Loucy (cell line): ENCODE data around the gene ZNF629.

ENCODE experiments used
- H2AFZ ChIP-seq: fragments of 200-600 bp; sonication (generic); 2 replicates; pipeline ENCODE4 v1.6.0; 2016; ENCODE audit warnings: antibody characterized with exemption, mild to moderate bottlenecking, low read length, moderate library complexity
- H3F3A ChIP-seq: fragments of 200-600 bp; 2 replicates; pipeline ENCODE4 v1.6.0; 2016; ENCODE audit warnings: antibody characterized with exemption, low read depth, mild to moderate bottlenecking
- H3K27me3 ChIP-seq: fragments of 200-600 bp; sonication (generic); 2 replicates; pipeline ENCODE4 v1.6.1; 2014; ENCODE audit warnings: low read length, mild to moderate bottlenecking; ENCODE audit not compliant: insufficient read depth, poor library complexity, severe bottlenecking
- H3K36me3 ChIP-seq: fragments of 200-600 bp; sonication (generic); 2 replicates; pipeline ENCODE4 v1.6.1; 2016; ENCODE audit warnings: low read length; ENCODE audit not compliant: insufficient read depth
- H3K4me1 ChIP-seq: fragments of 200-600 bp; sonication (generic); 2 replicates; pipeline ENCODE4 v1.5.1; 2014; ENCODE audit warnings: low read length, mild to moderate bottlenecking; ENCODE audit not compliant: insufficient read depth, poor library complexity, severe bottlenecking
- H3K4me2 ChIP-seq: fragments of 200-600 bp; sonication (generic); 2 replicates; pipeline ENCODE4 v1.6.0; 2014; ENCODE audit warnings: antibody characterized with exemption, low read length, low read depth, mild to moderate bottlenecking; ENCODE audit not compliant: poor library complexity, severe bottlenecking
- H3K4me3 ChIP-seq: fragments of 200-600 bp; sonication (generic); 2 replicates; pipeline ENCODE4 v1.5.1; 2014; ENCODE audit warnings: low read length, mild to moderate bottlenecking, mixed read lengths; ENCODE audit not compliant: poor library complexity, severe bottlenecking
- H3K79me2 ChIP-seq: fragments of 200-600 bp; sonication (generic); 2 replicates; pipeline ENCODE4 v1.6.1; 2014; ENCODE audit warnings: low read length; ENCODE audit not compliant: insufficient read depth
- H3K9ac ChIP-seq: fragments of 200-600 bp; sonication (generic); 2 replicates; pipeline ENCODE4 v1.6.0; 2014; ENCODE audit warnings: mild to moderate bottlenecking, low read depth, low read length, moderate library complexity; ENCODE audit not compliant: poor library complexity, severe bottlenecking
- H3K9me2 ChIP-seq: fragments of 200-600 bp; sonication (generic); replicated peaks from 2 replicates; pipeline ENCODE4 v1.6.1; 2016; ENCODE audit warnings: low read depth, low read length, mixed read lengths
- H3K9me3 ChIP-seq: fragments of 200-600 bp; sonication (generic); 2 replicates; pipeline ENCODE4 v1.6.1; 2014; ENCODE audit warnings: mild to moderate bottlenecking, antibody characterized with exemption, low read length, low read depth; ENCODE audit not compliant: insufficient read depth
- H4K20me1 ChIP-seq: fragments of 200-600 bp; sonication (generic); 2 replicates; pipeline ENCODE4 v1.6.0; 2014; ENCODE audit warnings: antibody characterized with exemption, low read length, mild to moderate bottlenecking; ENCODE audit not compliant: insufficient read depth, poor library complexity, severe bottlenecking
- EZH2phosphoT487 ChIP-seq: fragments of 200-600 bp; IDR thresholded peaks from 2 replicates; pipeline ENCODE4 v1.6.1; 2018; ENCODE audit warnings: antibody characterized with exemption, mild to moderate bottlenecking, moderate library complexity, borderline replicate concordance
- TF ChIP-seq, protein P1 (sequence below): fragments of 200-600 bp; sonication (generic); conservative IDR thresholded peaks from 2 replicates; pipeline ENCODE4 v1.5.1; 2014; ENCODE audit warnings: mild to moderate bottlenecking, antibody characterized with exemption, low read length

The ZNF629 gene

DNA sequence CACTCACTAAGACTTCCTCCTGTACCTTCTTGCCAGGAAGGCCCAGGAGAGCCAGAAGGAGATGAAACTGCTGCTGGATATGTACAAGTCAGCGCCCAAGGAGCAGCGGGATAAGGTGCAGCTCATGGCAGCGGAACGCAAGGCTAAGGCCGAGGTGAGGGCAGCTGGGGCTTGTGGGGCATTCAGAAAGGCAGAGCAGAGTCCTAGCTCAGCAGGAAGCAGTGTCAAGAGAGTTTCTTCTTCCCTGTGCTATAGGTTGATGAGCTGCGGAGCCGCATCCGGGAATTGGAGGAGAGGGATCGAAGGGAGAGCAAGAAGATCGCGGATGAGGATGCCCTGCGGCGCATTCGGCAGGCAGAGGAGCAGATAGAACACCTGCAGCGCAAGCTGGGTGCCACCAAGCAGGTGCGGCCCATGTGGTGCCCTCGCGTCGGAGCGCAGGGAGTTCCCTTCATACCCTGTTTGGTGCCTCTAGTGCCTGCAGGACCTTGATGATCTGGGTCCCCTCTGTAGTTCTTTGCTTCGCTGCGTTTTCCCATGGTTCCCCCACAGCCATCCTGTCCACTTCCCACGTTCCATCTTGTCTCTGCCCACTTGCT lies 18.3 kb downstream of the ZNF629 start:
- Histone ChIP-seq H2AFZ (no peak overlapping the region), H3K9me3 (no peaks in the 10 kb centered on the region), H3K36me3 (peaks cover 91% of the 10 kb centered on the region; the same call in 1 of the 2 replicates), H3K9me2 (no peaks in the 10 kb centered on the region), H3K27me3 (no peaks in the 10 kb centered on the region), H3K4me2 (no peak overlapping the region), H3K79me2 (peaks cover 13% of the 10 kb centered on the region; the same call in 1 of the 2 replicates), H3K4me1 (peaks cover 6% of the 10 kb centered on the region), H3K4me3 (no peak overlapping the region), H4K20me1 (peaks cover 13% of the 10 kb centered on the region), H3K9ac (no peak overlapping the region), H3F3A (no peaks in the 10 kb centered on the region)
- no peak for TF ChIP-seq EZH2phosphoT487
- TF ChIP-seq, protein P1, sequence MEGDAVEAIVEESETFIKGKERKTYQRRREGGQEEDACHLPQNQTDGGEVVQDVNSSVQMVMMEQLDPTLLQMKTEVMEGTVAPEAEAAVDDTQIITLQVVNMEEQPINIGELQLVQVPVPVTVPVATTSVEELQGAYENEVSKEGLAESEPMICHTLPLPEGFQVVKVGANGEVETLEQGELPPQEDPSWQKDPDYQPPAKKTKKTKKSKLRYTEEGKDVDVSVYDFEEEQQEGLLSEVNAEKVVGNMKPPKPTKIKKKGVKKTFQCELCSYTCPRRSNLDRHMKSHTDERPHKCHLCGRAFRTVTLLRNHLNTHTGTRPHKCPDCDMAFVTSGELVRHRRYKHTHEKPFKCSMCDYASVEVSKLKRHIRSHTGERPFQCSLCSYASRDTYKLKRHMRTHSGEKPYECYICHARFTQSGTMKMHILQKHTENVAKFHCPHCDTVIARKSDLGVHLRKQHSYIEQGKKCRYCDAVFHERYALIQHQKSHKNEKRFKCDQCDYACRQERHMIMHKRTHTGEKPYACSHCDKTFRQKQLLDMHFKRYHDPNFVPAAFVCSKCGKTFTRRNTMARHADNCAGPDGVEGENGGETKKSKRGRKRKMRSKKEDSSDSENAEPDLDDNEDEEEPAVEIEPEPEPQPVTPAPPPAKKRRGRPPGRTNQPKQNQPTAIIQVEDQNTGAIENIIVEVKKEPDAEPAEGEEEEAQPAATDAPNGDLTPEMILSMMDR: no peak

DNA sequence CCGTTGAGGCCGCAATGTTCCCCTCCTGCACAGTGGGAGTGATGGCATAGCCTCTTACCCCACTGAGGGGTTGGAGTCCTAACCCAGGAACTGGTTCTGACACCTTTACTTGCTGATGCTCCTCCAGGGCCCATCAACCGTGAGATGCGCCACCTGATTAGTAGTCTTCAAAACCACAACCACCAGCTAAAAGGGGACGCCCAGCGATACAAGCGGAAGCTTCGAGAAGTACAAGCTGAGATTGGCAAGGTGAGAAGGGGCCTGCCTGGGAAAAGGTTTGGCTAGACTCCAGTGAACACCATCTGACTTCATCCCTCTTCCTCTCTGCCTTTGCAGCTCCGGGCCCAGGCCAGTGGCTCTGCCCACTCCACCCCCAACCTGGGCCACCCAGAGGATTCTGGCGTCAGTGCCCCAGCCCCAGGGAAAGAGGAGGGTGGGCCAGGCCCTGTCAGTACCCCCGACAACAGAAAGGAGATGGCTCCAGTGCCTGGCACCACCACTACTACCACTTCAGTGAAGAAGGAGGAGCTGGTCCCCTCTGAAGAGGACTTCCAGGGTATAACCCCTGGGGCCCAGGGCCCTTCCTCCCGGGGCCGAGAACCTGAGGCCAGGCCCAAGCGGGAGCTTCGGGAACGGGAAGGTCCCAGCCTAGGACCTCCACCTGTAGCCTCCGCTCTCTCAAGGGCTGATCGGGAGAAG lies 19.1 kb downstream of the ZNF629 start:
- H3K4me2 ChIP-seq: no peak overlapping the region
- H2AFZ ChIP-seq: no peak overlapping the region
- peaks cover 13% of the 10 kb centered on the region for H3K4me1 ChIP-seq
- no peak overlapping the region for H3K4me3 ChIP-seq
- H3K9me3 ChIP-seq: no peaks in the 10 kb centered on the region
- peaks cover 20% of the 10 kb centered on the region for H3K79me2 ChIP-seq
- TF ChIP-seq EZH2phosphoT487: no peak
- TF ChIP-seq, protein P1: no peak
- no peaks in the 10 kb centered on the region for H3K27me3 ChIP-seq
- H3K36me3 ChIP-seq: peaks cover 86% of the 10 kb centered on the region; the same call in 1 of the 2 replicates
- no peaks in the 10 kb centered on the region for H3K9me2 ChIP-seq
- H3F3A ChIP-seq: no peaks in the 10 kb centered on the region
- H3K9ac ChIP-seq: no peak overlapping the region
- peaks cover 21% of the 10 kb centered on the region for H4K20me1 ChIP-seq

DNA sequence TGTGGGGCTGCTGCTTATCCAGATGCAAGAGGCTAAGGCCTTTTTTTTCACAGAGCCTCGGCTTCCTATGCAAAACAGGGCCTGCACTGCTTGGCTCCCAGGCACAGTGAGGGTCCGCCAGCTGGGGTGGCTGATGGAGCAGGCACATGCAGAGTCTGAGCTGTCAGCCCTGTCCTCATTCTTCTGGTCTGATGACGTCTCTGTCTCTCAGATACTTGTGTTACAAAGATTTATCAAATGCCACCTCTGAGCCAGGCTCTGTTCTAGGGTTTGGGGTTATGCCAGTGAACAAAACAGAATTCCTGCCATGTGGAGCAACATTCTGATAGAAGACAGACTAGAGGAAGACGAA lies 20.1 kb downstream of the ZNF629 start:
- no peaks in the 10 kb centered on the region for H3K9me2 ChIP-seq
- TF ChIP-seq, protein P1: no peak
- TF ChIP-seq EZH2phosphoT487: no peak
- H3K79me2 ChIP-seq: peaks cover 28% of the 10 kb centered on the region
- H3K36me3 ChIP-seq: peaks cover 76% of the 10 kb centered on the region; the same call in 1 of the 2 replicates
- no peaks in the 10 kb centered on the region for H3K9me3 ChIP-seq
- H4K20me1 ChIP-seq: peaks cover 22% of the 10 kb centered on the region
- H2AFZ ChIP-seq: no peak overlapping the region
- H3K4me3 ChIP-seq: no peak overlapping the region
- H3K9ac ChIP-seq: no peak overlapping the region
- peaks cover 17% of the 10 kb centered on the region for H3K4me1 ChIP-seq
- H3K4me2 ChIP-seq: no peak overlapping the region
- no peaks in the 10 kb centered on the region for H3F3A ChIP-seq
- H3K27me3 ChIP-seq: no peaks in the 10 kb centered on the region
